Measurements from ENCODE around the gene HES4.

DNA sequence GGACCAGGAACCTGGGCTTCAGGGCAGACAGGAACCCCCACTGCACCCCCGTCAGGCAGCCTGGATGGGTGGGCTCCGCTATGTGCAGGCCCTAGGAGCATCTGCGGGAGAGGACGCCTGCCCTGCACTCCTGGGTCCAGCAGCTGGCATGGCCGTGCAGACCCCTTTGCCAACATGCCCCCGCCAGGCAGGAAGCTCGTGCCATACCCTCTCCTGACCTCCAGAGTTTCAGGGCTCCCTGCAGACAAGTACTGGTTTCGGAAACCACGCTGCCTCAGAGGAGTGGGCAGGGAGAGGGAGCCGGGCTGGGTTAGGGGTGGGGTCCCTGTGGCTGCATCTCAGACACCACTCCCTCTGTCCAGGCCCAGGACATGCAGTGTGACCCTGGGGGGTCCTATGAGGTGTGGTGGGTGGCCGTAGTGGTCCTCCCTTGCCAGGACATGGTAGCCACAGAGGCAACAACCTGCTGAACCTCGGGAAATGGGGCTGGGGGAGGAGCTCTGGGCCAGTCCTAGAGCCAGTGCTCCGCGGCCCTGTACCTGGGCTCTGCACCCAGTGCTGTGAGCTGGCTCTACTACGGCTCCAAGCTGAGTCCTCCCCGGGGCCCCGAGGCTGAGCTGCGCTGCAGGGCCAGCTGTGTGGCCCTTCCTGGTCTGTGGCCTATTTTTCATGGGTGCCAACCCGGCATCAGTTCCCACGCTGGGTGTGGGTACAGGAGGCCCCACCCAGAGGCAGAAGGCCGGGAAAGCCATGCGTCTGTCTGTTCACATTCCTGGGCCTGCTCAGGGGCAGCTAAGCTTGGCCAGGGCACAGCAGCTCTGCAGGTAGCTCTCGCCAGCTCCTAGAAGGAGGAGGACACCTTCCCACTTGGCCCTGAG, 32.2 kb downstream of the HES4 start:
- TF ChIP-seq POLR2AphosphoS5 (IDR thresholded peaks at IDR 0.05; ENCODE audit: low read depth, low read length): no peak
- TF ChIP-seq CTCF (IDR thresholded peaks at IDR 0.05): no peak
- no peak for TF ChIP-seq FOXJ3 (CRISPR knock-in tag; IDR thresholded peaks at IDR 0.05)
- TF ChIP-seq TAF1 (IDR thresholded peaks at IDR 0.05; ENCODE audit: borderline replicate concordance, low read depth, low read length): no peak
- no peak for TF ChIP-seq CHD2 (IDR thresholded peaks at IDR 0.05; ENCODE audit: low read length, partially characterized antibody)
- TF ChIP-seq JUND (IDR thresholded peaks at IDR 0.05): no peak
- TF ChIP-seq MAX (IDR thresholded peaks at IDR 0.05; ENCODE audit: low read depth): no peak
- TF ChIP-seq, protein P1, sequence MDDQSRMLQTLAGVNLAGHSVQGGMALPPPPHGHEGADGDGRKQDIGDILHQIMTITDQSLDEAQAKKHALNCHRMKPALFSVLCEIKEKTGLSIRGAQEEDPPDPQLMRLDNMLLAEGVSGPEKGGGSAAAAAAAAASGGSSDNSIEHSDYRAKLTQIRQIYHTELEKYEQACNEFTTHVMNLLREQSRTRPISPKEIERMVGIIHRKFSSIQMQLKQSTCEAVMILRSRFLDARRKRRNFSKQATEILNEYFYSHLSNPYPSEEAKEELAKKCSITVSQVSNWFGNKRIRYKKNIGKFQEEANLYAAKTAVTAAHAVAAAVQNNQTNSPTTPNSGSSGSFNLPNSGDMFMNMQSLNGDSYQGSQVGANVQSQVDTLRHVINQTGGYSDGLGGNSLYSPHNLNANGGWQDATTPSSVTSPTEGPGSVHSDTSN (IDR thresholded peaks at IDR 0.05): no peak
- TF ChIP-seq SMC3 (IDR thresholded peaks at IDR 0.05; ENCODE audit: low read depth, low read length): no peak
- no peak for TF ChIP-seq GABPA (IDR thresholded peaks at IDR 0.05; ENCODE audit: low read depth)
